Epithelial cell of proximal tubule (primary cell): ENCODE data around the gene PLB1. TPM values are rescaled to one million over a fixed set of nuclear protein-coding genes. Genes with fewer than 3 reads are reported as not detected.
"Not testable (repeated sequence)": the region's sequence is repeated elsewhere in the genome, so short reads cannot be mapped to it uniquely, and the experiment has no call there.

ENCODE experiments used
- DNase-seq: peaks from one replicate; pipeline ENCODE4 v3.0.0-alpha.2; 2011; ENCODE audit warnings: low read depth
- H3K4me3 ChIP-seq: 2 replicates; pipeline ENCODE4 v1.5.1; 2011; ENCODE audit warnings: low read depth, mild to moderate bottlenecking, low read length
- total RNA-seq: library from RNA; depleted of rRNA; stranded (reverse); fragments of >200 nt; gene quantifications from 2 replicates; pipeline ENCODE4 v1.2.3, GENCODE V29; 2015
- TF ChIP-seq, protein P1 (sequence below): conservative IDR thresholded peaks from 2 replicates; pipeline ENCODE4 v1.5.1; 2012; ENCODE audit warnings: low read depth, mild to moderate bottlenecking, low read length

PLB1 gene
- total RNA-seq, 1 donor from 2014 or later = 2.1 TPM

DNA sequence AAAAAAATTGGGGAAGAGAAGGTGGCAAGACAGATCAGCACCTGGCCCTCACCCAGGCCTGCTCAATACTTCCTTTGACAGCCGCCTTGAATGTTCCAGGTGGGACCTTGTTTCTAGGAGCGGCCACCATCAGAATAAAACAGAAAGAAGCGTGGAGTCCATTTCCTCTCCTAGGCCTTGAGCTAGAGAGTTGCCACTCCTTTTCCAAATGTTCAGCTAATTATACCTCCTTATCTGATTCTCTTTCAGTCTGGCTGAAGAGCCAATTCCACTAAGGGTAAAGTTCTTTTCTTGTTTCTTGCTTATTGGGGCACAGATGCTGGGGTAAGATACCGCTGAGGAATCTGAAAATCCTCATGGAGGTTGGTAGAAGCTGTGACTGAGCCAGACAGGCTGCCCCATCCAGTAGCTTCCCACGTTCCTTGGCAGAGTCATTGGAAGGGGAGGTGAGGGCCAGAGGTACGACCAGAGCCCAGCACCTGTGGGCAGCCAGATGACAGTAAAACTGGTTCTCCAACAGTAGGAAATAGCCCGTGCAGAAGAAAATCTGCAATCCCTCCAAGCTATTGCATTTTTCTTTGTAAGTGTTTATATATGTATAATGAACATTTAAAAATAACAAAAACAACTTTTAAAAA, 51.5 kb downstream of the PLB1 start:
- no peak overlapping the region for H3K4me3 ChIP-seq
- DNase-seq = no peak
- TF ChIP-seq, protein P1, sequence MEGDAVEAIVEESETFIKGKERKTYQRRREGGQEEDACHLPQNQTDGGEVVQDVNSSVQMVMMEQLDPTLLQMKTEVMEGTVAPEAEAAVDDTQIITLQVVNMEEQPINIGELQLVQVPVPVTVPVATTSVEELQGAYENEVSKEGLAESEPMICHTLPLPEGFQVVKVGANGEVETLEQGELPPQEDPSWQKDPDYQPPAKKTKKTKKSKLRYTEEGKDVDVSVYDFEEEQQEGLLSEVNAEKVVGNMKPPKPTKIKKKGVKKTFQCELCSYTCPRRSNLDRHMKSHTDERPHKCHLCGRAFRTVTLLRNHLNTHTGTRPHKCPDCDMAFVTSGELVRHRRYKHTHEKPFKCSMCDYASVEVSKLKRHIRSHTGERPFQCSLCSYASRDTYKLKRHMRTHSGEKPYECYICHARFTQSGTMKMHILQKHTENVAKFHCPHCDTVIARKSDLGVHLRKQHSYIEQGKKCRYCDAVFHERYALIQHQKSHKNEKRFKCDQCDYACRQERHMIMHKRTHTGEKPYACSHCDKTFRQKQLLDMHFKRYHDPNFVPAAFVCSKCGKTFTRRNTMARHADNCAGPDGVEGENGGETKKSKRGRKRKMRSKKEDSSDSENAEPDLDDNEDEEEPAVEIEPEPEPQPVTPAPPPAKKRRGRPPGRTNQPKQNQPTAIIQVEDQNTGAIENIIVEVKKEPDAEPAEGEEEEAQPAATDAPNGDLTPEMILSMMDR = no peak

DNA sequence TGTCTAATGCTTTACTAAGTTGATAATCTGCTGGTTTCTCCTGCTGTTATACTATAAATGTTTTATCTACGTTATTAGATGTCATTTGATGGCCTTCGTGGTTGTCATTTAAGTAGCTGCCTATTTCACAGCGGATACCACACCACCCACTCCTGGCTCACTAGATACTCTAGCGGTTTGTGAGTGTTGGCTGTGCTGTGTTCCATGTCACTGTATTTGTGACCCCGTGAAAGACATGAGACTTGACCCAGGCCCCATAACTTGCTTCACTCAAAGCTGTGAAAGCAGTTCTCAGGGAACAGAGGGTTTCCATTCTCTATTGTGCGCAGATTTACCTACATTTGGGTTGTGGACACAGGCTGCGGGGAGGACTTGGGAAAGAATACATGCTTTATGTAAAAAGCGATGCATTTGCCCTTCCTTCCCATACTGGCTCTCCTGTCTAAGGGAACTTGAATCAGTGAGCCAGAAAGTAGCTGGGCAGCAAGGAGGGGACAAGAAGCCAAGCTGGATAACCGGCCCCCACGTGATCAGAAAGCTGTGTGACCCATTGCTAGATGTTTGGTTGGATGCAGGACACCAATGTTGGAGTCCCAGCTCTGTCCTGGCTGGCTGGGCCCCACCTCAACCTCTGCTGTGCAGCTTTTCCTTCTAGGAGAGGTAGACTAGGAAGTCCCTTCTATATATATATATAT, 52.2 kb downstream of the PLB1 start:
- TF ChIP-seq, protein P1 = no peak
- DNase-seq = no peak
- H3K4me3 ChIP-seq = no peak overlapping the region

DNA sequence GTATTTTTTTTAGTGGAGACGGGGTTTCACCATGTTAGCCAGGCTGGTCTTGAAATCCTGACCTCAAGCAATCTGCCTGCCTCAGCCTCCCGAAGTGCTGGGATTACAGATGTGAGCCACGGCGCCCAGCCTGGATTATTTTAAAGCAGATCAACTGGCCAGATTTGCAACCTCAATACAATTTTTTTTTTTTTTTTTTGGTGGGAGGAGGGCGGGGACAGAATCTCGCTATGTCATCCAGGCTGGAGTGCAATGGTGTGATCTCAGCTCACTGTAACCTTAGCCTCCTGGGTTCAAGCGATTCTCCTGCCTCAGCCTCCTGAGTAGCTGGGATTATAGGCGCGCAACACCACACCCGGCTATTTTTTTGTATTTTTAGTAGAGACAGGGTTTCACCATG, 54.5 kb downstream of the PLB1 start:
- H3K4me3 ChIP-seq = not testable (repeated sequence)

DNA sequence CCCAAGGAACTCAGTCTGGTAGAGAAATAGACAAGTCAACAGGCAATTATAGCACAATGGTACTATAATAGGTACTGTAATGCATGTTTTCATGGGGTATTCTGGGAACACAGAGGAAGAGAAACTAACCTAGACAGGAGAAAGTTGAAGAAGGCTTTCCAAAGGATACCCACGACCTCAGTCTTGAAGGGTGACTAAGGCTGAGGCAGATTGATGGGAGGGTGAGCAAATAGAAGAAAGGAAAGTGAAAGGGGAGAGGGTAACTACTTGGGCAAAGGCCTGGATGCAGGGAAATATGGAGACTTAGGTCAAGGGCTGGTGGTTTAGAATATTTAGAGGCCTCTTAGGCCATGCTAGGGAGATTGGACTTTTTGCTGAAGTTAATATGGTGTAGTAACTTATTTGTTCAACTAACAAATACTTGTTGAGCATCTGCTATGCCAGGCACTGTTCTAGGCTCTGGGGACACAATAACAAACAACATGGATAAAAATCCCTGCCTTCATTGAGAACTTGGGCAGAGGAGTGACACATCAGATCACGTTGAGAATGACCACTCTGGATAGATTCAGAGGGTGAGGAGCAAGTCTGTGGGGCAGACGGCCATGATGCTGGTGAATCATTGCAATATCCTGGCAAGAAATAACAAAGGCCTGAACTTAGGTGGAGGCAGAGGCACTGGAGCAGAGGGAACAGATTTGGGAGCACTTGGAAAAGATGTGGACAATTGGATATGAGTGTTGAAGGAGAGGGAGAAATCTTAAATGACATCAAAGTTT, 56.4 kb downstream of the PLB1 start:
- peak; percentile 52 for DNase-seq
- H3K4me3 ChIP-seq = no peak overlapping the region
- TF ChIP-seq, protein P1 = no peak

More for the DNA sequence above, 54.5 kb downstream of the PLB1 start:
- DNase-seq = not testable (repeated sequence)

DNA sequence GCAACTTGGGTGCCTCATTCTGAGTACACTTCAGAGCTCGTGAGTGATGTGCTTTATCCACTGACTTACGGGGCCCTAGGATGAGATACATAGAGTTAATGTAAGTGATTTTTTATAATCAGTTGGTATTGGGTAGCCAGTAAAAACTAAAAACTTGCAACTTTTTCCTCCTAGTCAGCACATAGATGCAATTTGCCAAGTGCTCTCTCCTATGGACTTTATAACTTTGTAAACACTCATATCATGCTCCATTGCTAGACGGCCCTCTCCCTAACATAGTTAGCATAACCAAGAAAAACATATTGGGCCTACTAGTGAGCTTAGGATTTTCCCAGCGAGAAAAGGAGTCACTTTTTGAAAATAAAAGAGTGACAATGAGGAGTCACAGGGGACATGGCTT, 60.4 kb downstream of the PLB1 start:
- H3K4me3 ChIP-seq = no peak overlapping the region
- DNase-seq = no peak
- TF ChIP-seq, protein P1 = no peak

DNA sequence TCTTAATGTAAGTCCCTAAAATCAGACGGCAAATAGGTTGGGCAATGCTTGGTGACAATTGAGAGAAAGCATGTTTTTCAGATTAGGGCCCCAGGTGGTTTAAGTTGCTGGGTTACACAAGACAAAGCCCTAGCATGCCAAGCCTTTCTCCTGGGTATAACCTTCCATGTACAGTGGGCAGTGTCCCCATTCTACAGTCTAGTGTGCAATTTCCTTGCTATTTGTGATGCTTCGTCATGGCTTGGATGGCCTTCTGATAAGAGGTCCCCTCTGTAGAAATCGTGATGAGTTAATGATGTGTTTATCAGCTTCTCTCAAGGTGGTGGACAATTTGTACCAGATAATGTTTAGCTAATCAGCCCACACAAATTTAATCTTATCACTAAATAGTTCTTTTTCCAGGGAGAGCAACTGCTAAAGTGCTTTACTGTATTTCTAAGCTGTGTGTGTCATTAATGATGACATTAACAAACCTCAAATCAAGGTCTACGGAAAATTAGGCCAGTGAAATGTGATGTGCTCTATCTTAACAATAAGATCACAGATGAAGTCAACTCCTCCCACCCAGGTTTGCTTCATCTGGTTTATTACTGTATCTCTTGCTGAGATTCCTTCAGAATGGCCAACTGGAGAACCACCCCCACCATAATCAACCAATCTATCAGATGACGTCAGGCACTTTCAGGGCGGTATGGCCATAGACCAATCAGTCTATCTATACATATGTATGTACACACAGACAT, 61.7 kb downstream of the PLB1 start:
- TF ChIP-seq, protein P1 = no peak
- DNase-seq = no peak
- H3K4me3 ChIP-seq = no peak overlapping the region
